Activated naive CD4-positive, alpha-beta T cell treated with anti-CD3 and anti-CD28 coated beads, Interleukin-2, amount 50 U/mL, for 72 hours (primary cell): ENCODE results near the gene EPB42. TPM values are rescaled to one million over a fixed set of nuclear protein-coding genes. Genes with fewer than 3 reads are reported as not detected.
"Not testable (repeated sequence)": the region's sequence is repeated elsewhere in the genome, so short reads cannot be mapped to it uniquely, and the experiment has no call there.

Experiments used
- ATAC-seq, 2 donors: fragments of 150-1000 bp; cut with Tn5 transposase; 2 replicates each; pipeline ENCODE4 v1.10.0; 2021; ENCODE audit warnings: mild to moderate bottlenecking in 2 of 2, moderate library complexity in 2 of 2
- DNase-seq, 2 donors: peaks; one replicate each; pipeline ENCODE4 v3.0.0; 2021 to 2022; ENCODE audit warnings: low spot score in 2 of 2
- H3K27ac Mint-ChIP-seq, 2 donors: one replicate each; pipeline ENCODE4 v1.8.0; 2022; ENCODE audit warnings: mild to moderate bottlenecking in 2 of 2, mixed read lengths in 2 of 2
- H3K36me3 Mint-ChIP-seq, 2 donors: one replicate each; pipeline ENCODE4 v1.8.0; 2022; ENCODE audit warnings: mixed read lengths in 2 of 2
- H3K9me3 Mint-ChIP-seq, 2 donors: one replicate each; pipeline ENCODE4 v1.8.0; 2022; ENCODE audit warnings: mixed read lengths in 2 of 2
- total RNA-seq, 2 donors: library from RNA; stranded (reverse); gene quantifications; one replicate each; pipeline ENCODE4 v1.2.3, GENCODE V29; 2022

Gene EPB42
- total RNA-seq, 2 donors from 2014 or later: not detected

- Mint-ChIP-seq H3K27ac (peak overlapping the region; percentile 69 to 85), H3K9me3 (peaks cover 0 to 6% of the 10 kb centered on the region in 2 donors), H3K36me3 (no peaks in the 10 kb centered on the region)
- DNase-seq: no peak
- no peak for ATAC-seq
Measured at GRCh38 chr15:43249236-43249635, 28.4 kb upstream of the EPB42 start.

- no peak overlapping the region for H3K27ac Mint-ChIP-seq
- H3K9me3 Mint-ChIP-seq: peaks cover 0 to 6% of the 10 kb centered on the region in 2 donors
- no peaks in the 10 kb centered on the region for H3K36me3 Mint-ChIP-seq
- no peak for ATAC-seq
- no peak for DNase-seq
Measured at GRCh38 chr15:43246261-43246774, 25.5 kb upstream of the EPB42 start.

DNA sequence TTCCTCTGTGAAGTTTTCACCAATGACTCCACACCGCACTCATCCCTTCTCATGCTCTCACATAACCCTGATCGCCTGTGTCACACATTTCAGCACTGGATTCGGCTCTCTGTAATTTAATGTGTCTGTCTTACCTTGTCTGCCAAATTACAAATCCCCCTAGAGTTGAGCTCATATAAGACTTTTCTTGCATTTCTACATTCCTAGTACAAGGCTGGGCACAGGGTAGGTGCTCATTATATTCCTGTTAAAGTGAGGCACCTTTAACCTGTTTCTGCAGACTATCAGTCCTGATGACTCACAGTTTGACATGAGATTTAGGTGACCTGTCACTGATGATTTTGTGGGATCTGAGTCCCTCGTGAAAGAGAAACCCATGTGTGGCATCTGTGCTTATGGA is 23.3 kb upstream of the EPB42 start:
- ATAC-seq: no peak
- H3K36me3 Mint-ChIP-seq: no peaks in the 10 kb centered on the region
- no peak for DNase-seq
- H3K27ac Mint-ChIP-seq: no peak overlapping the region
- no peaks in the 10 kb centered on the region for H3K9me3 Mint-ChIP-seq

- ATAC-seq: no peak
- H3K9me3 Mint-ChIP-seq: no peaks in the 10 kb centered on the region
- no peak for DNase-seq
- H3K36me3 Mint-ChIP-seq: no peaks in the 10 kb centered on the region
- no peak overlapping the region for H3K27ac Mint-ChIP-seq
Measured at GRCh38 chr15:43243020-43243645, 22.3 kb upstream of the EPB42 start.

DNA sequence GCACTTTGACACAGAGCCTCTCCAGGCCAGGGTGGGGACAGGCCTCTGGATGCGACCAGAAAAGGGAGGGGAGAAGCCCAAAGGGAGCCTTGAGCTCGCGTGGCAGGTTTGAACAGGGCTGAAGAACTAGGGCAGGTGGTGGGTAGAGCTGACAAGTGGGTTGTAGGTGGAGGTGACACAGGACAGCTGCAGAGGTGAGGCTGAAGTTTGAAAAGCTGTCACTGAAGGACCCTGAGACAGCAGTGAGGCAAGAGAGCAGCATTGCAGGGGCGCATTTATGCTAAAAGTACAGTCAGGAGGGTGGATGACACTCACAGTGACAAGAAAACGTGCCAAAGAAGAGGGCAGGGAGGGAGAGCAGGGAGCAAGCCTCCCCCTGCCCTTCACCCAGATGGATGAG is 21.8 kb upstream of the EPB42 start:
- Mint-ChIP-seq H3K36me3 (no peaks in the 10 kb centered on the region), H3K9me3 (no peaks in the 10 kb centered on the region), H3K27ac (no peak overlapping the region)
- ATAC-seq (no peak), DNase-seq (no peak)

- H3K27ac Mint-ChIP-seq: no peak overlapping the region
- ATAC-seq (no peak), DNase-seq (no peak)
- no peaks in the 10 kb centered on the region for H3K36me3 Mint-ChIP-seq
- no peaks in the 10 kb centered on the region for H3K9me3 Mint-ChIP-seq
Measured at GRCh38 chr15:43241100-43241499, 20.3 kb upstream of the EPB42 start.

DNA sequence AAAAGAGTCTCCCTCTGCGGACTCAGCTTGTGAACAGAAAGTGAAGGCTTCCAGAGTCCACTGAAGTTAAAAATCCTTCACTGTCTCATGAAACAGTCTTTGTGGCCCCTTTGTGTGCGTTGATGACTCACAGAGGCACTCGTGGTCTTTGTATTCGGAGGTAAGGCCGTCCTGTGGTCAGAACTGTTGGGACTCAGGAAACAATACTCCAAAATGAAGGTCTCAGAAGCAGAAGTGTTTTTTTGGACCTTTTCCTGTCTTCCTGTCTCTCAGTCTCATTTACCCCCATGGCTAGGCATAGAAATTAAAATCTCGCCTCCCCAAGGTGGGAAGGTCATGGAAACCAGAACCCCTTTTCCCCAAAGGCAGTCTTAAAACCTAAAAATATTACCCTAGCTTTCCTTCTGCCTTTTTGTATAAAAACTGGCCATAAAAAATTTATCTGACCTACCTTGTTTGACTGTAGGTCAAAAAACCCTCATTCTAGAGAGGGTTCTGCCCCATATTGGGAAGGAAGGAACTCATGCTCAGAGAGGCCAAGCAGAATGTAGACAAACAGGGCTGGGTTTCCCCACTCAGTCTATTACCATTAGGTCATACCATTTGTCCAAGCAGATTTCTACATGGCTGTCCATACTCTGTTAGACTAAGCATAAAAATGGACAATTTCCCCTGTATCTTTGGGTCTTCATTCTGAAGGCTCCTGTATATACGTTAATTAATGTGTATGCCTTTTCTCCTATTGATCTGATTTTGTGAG is 19.1 kb upstream of the EPB42 start:
- ATAC-seq (peak; percentile 51 to 63), DNase-seq (no peak)
- Mint-ChIP-seq H3K27ac (peak overlapping the region in 1 of 2 donors; percentile 79), H3K9me3 (no peaks in the 10 kb centered on the region), H3K36me3 (no peaks in the 10 kb centered on the region)

DNA sequence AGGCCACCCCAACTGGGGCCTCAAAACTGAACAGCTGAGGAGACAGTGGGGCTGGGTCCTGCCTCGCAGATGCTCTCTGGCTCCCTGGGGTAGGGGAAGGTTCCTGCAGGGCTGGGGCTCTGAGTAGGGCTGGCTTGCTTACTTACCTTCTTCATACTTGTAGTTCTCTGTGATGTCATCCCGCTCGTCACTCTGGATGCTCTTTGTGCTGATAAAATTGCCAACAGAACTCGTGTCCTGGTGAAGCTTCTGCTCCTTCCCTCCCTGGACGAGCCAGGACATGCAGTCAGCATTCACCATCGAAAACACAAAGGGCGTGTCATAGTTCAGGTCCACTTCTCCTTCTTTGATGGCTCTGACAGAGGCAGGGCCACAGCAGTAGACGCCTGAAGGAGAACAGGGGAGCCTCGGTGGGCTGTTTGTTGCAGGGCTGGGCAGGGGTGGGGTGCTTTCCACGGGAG is 17.9 kb upstream of the EPB42 start:
- no peaks in the 10 kb centered on the region for H3K36me3 Mint-ChIP-seq
- DNase-seq (no peak), ATAC-seq (no peak)
- H3K9me3 Mint-ChIP-seq: no peaks in the 10 kb centered on the region
- H3K27ac Mint-ChIP-seq: peak overlapping the region in 1 of 2 donors; percentile 32

DNA sequence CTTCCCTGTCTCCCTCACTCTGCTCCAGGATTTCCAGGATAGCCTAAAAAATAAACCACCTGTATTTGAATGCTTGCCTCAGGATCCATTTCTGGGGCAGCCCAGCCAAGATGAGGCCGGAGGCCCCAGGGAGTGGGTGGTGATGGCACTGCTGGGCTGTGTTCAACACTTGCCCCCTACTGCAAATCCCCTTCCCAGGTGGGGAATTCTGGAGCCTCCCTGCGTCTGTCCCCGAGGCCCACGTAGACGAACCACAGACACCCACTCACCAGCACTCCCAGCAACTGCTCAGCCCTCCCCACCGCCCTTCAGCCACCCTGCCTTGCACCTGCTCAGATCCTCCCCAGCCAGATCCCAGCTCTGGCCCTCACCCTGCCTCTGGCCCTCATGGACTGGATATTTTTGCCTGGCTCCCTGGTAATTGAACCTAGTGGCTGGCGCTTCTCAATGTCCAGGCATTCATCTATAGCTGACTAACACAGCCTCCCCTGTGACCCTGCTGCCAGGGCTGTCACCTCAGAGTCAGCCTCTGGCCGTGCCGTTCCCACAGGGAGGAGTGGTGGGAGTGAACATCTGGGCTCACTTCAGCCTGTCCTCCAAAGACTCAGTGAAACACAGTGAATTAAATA is 17.1 kb upstream of the EPB42 start:
- H3K9me3 Mint-ChIP-seq: no peaks in the 10 kb centered on the region
- no peak for DNase-seq
- ATAC-seq: no peak
- H3K27ac Mint-ChIP-seq: peak overlapping the region in 1 of 2 donors; percentile 69
- no peaks in the 10 kb centered on the region for H3K36me3 Mint-ChIP-seq

DNA sequence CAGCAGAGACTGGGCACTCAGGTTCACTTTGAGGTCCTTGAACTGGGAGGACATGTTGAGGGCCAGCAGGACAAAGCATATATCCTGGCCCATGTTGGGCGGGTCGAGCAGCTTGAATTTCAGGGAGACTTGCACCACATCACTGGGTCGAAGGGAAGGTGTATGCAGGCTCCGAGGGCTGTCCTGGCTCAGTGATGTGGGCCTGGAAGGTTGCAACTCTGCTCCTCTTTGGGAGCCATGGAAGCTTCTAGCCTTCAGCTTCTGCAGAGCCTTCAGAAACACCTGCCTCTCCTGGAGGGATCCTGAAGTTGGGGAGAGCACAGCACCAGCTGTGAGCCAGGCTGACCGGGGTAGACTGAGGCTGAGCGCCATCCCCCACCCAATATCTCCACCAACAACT is 14.7 kb upstream of the EPB42 start:
- no peak overlapping the region for H3K27ac Mint-ChIP-seq
- H3K9me3 Mint-ChIP-seq: no peaks in the 10 kb centered on the region
- ATAC-seq: no peak
- no peaks in the 10 kb centered on the region for H3K36me3 Mint-ChIP-seq
- peak in 1 of 2 donors; percentile 37 for DNase-seq

DNA sequence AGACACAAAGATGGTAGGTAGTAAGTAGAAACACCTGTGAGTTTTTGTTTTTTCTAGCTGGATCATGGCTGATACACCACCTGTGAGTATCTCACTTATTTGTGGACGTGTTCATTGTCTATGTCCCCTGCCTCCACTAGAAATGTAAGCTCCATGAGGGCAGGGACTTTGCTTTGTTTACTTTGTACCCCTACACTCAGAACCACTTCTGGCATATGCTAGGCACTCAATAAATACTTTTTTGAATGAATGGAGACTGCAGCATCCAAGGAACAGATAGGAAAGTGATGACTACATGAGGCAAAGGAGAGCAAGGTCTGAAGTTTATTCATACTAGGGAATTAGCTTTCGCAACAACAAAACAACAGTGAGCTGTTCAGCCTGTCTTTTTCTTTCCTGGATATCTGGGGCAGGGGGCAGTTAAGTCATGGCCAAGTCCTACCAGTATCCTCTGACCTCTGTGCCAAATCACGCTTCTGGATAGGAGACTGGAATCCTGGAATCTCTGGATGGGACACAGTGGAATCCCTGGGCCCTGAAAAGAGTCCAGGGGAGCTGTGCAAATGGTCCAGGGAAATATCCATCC is 11.6 kb upstream of the EPB42 start:
- Mint-ChIP-seq H3K9me3 (no peaks in the 10 kb centered on the region), H3K27ac (no peak overlapping the region), H3K36me3 (no peaks in the 10 kb centered on the region)
- ATAC-seq (no peak), DNase-seq (peak in 1 of 2 donors; percentile 31)

DNA sequence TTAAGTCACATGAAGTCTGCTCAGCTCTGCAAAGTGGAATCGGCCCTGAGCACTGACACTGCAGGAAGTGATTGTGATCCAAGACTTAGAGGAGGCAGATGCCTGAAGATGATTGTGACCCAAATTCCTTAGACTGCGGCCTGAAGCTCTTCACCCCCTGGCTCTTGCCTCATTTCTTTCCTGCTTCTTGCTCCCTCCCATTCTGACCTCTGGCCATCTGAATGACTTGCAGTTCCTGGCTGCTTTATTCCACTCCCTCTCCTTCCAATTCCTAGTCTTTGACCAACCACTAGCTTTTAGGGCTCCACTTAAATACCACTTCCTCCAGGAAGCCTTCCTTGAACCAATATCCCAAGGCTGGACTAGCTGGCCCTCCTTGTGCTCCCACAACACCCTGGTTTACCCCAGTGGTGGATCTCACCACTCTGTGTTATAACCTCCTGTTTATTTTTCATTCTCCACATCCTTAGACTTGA is 9.9 kb upstream of the EPB42 start:
- Mint-ChIP-seq H3K9me3 (no peaks in the 10 kb centered on the region), H3K27ac (no peak overlapping the region), H3K36me3 (no peaks in the 10 kb centered on the region)
- DNase-seq: no peak
- ATAC-seq: no peak

DNA sequence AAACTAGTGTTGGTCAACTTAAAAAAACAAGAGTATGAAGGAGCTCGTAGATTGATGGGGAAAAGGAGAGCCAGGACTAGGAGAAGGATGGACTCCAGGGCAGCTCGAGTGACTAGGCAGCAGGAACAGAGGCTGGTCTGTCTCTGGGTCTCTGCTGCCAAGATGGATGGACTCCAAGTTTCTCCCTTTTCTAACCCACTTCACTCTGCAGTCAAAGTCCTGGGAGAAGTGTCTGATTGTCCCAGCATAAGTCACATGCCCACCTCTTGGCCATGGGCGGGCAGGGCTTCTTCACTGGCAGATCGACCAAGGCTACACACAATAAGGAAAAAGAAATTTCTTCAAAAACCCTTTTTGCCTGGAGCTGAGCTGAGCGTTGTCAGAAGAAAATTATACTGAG is 9.2 kb upstream of the EPB42 start:
- no peak overlapping the region for H3K27ac Mint-ChIP-seq
- ATAC-seq (no peak), DNase-seq (no peak)
- H3K9me3 Mint-ChIP-seq: no peaks in the 10 kb centered on the region
- no peaks in the 10 kb centered on the region for H3K36me3 Mint-ChIP-seq

- H3K27ac Mint-ChIP-seq: no peak overlapping the region
- ATAC-seq: no peak
- no peaks in the 10 kb centered on the region for H3K36me3 Mint-ChIP-seq
- DNase-seq: no peak
- no peaks in the 10 kb centered on the region for H3K9me3 Mint-ChIP-seq
Measured at GRCh38 chr15:43226436-43227305, 5.9 kb upstream of the EPB42 start.

GRCh38 chr15:43225950-43226255 is 5.1 kb upstream of the EPB42 start:
- not testable (repeated sequence) for ATAC-seq

DNA sequence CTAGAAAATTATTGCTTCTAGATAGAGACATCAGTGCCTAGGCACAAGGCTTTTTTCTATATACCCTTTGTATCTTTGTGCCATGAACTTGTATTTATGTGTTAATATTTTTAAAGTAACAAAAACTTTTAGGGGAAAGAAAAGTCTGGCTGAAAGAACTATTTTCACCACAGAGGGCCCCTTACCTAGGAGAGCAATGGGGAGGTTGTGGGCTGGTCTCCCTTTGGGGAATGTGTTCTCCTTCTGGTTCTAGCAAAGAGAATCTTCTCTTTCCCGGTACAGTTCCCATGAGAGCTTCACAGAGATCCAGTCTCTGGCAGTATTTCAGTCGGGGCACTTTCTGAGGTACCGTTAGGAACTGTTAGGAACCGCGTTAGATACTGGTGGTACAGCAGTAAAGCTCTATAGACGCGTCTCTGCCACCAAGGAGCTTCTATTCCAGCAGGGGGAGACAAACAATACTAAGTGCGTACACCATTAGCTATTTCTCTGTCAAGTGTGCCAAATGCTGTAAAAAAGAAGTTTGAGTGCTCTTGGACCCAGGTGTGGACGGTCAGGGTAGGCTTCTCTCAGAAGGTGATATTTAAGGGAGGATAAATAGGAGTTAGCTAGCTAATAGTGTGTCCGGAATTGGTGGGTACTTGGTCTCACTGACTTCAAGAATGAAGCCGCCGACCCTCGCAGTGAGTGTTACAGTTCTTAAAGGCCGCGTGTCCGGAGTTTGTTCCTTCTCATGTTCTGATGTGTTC is 4.6 kb upstream of the EPB42 start:
- Mint-ChIP-seq H3K9me3 (no peaks in the 10 kb centered on the region), H3K27ac (no peak overlapping the region)
- ATAC-seq: peak; percentile 87 to 93

More at GRCh38 chr15:43225950-43226255, 5.1 kb upstream of the EPB42 start:
- H3K27ac Mint-ChIP-seq, H3K9me3 Mint-ChIP-seq, H3K36me3 Mint-ChIP-seq, DNase-seq: not testable (repeated sequence)

More for the DNA sequence above, 4.6 kb upstream of the EPB42 start:
- no peaks in the 10 kb centered on the region for H3K36me3 Mint-ChIP-seq
- DNase-seq: peak in 1 of 2 donors; percentile 54
